ENCODE measurements around the gene HOXA5. TPM values are rescaled to one million over a fixed set of nuclear protein-coding genes. Genes with fewer than 3 reads are reported as not detected.

The HOXA5 gene
- total RNA-seq, 1 experiment from 2014 or later, result 7.5 TPM

DNA sequence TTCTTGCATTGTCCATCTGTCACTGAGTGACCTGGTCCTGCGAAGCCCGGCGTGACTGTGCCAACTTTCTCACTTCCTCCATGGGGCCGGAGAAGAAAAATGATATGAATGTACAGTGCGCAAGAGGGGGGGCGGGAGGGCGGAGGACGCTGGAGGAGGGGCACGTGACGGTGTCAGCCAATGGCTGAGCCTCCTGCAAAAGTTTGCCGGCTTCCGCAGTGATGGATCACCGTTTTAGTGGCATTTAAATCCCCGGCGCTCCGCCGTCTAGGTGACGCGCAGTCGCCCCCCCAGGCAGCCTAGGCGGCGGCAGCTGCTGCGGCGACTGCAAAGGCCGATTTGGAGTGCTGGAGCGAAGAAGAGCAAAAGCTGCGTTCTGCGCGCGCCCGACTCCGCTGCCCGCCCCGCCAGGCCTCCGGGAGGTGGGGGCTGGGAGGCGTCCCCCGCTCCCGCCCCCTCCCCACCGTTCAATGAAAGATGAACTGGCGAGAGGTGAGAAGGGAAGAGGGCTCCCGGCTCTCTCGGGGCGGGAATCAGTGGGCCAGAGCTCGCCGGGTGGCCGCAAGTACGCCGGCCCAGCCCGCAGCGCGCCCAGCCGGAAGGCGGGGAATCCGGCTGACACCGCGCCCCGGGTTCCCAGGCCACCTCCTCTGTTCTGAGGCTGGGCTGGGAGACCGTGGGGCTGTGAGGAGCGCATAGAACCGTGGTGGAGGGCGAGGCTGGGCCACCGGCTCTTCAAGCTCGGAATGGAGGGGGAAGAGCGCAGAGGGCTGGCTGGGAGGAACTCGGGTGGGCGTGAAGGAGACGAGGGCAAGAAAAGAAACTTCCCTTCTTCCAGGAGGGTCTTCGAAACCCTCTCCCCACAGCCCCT is 47.3 kb downstream of the HOXA5 start, which contains the start of gene HOXA1:
Gene HOXA1 (minus strand): TSS at position 104 of the 871 bp plus-strand sequence. CDS start 88 bp downstream, at position 16.
- peaks cover 52% of the 10 kb centered on the region for H3K79me2 ChIP-seq (ENCODE audit: low read length)

GRCh38 chr7:27095050-27095896 is 48.2 kb downstream of the HOXA5 start:
- TF ChIP-seq EZH2 (IDR thresholded peaks at IDR 0.05; ENCODE audit: low read length, unreplicated experiment) (no peak), CTCF (conservative IDR thresholded peaks at IDR 0.05; ENCODE audit: low read depth, low read length) (no peak), EZH2phosphoT487 (IDR thresholded peaks at IDR 0.05; ENCODE audit: borderline replicate concordance, low read length) (no peak)
- Histone ChIP-seq H3K4me1 (ENCODE audit: insufficient read depth, low read length) (peaks cover 35% of the 10 kb centered on the region), H2AFZ (ENCODE audit: low read length) (peak overlapping the region; percentile 70), H3K79me2 (ENCODE audit: low read length) (peaks cover 52% of the 10 kb centered on the region), H4K20me1 (ENCODE audit: low read length) (no peaks in the 10 kb centered on the region), H3K9ac (ENCODE audit: low read length) (no peak overlapping the region), H3K27me3 (ENCODE audit: low read length) (no peaks in the 10 kb centered on the region), H3F3A (ENCODE audit: low read length, unreplicated experiment) (no peaks in the 10 kb centered on the region), H3K4me3 (ENCODE audit: low read length) (peak overlapping the region; percentile 84), H3K4me2 (ENCODE audit: low read length) (peak overlapping the region; percentile 87), H3K27ac (ENCODE audit: low read length) (no peak overlapping the region), H3K9me2 (replicated peaks; ENCODE audit: low read length) (no peaks in the 10 kb centered on the region), H3K9me3 (ENCODE audit: low read length) (no peaks in the 10 kb centered on the region), H3K36me3 (ENCODE audit: low read depth, low read length) (peaks cover 10% of the 10 kb centered on the region; the same call in 1 of the 2 replicates)
- BruUV-seq (replicated peaks), result TSS peak; percentile 47
- ChIA-PET POLR2A (ENCODE audit: unreplicated experiment) (no interaction called here), CTCF (no interaction called here)
- no peak for DNase-seq
- intact Hi-C loops (cut with micrococcal nuclease), result no loop called here
- ATAC-seq, result no peak

More for the DNA sequence above, 47.3 kb downstream of the HOXA5 start, which contains the start of gene HOXA1:
- ATAC-seq, result peak; percentile 65
- no peaks in the 10 kb centered on the region for H3K9me3 ChIP-seq (ENCODE audit: low read length)
- H2AFZ ChIP-seq (ENCODE audit: low read length), result peak within 1 kb of the TSS; percentile 70
- peak within 1 kb of the TSS; percentile 79 for H3K9ac ChIP-seq (ENCODE audit: low read length)
- no peaks in the 10 kb centered on the region for H3K9me2 ChIP-seq (replicated peaks; ENCODE audit: low read length)
- H3K4me3 ChIP-seq (ENCODE audit: low read length), result peak within 1 kb of the TSS; percentile 84
- intact Hi-C loops (cut with micrococcal nuclease), result loop anchor here (2.0 kb wide), 1 partner anchor 49 kb away; no protein-coding TSS in a partner anchor
- no peaks in the 10 kb centered on the region for H3K27me3 ChIP-seq (ENCODE audit: low read length)
- TF ChIP-seq CTCF (conservative IDR thresholded peaks at IDR 0.05; ENCODE audit: low read depth, low read length) (no peak), EZH2phosphoT487 (IDR thresholded peaks at IDR 0.05; ENCODE audit: borderline replicate concordance, low read length) (no peak), EZH2 (IDR thresholded peaks at IDR 0.05; ENCODE audit: low read length, unreplicated experiment) (no peak)
- ChIA-PET POLR2A (ENCODE audit: unreplicated experiment) (interaction anchor here (0.5 to 1.3 kb wide), 8 partner anchors 14 to 421 kb away, joined by 3 to 11 read pairs (median 6); no protein-coding TSS in a partner anchor), CTCF (interaction anchor here (0.7 kb wide), 1 partner anchor 53 kb away, joined by 3 read pairs; no protein-coding TSS in a partner anchor)
- peaks cover 14% of the 10 kb centered on the region; the same call in 1 of the 2 replicates for H3K36me3 ChIP-seq (ENCODE audit: low read depth, low read length)
- H3K27ac ChIP-seq (ENCODE audit: low read length), result peak within 1 kb of the TSS; percentile 88
- no peaks in the 10 kb centered on the region for H4K20me1 ChIP-seq (ENCODE audit: low read length)
- peak; percentile 94 for DNase-seq
- no TSS peak for BruUV-seq (replicated peaks)
- H3K4me1 ChIP-seq (ENCODE audit: insufficient read depth, low read length), result peaks cover 35% of the 10 kb centered on the region
- H3F3A ChIP-seq (ENCODE audit: low read length, unreplicated experiment), result no peaks in the 10 kb centered on the region
- H3K4me2 ChIP-seq (ENCODE audit: low read length), result peak within 1 kb of the TSS; percentile 94

Measured in PC-3 (cell line).